Measurements from ENCODE around the gene SLC2A6.

DNA sequence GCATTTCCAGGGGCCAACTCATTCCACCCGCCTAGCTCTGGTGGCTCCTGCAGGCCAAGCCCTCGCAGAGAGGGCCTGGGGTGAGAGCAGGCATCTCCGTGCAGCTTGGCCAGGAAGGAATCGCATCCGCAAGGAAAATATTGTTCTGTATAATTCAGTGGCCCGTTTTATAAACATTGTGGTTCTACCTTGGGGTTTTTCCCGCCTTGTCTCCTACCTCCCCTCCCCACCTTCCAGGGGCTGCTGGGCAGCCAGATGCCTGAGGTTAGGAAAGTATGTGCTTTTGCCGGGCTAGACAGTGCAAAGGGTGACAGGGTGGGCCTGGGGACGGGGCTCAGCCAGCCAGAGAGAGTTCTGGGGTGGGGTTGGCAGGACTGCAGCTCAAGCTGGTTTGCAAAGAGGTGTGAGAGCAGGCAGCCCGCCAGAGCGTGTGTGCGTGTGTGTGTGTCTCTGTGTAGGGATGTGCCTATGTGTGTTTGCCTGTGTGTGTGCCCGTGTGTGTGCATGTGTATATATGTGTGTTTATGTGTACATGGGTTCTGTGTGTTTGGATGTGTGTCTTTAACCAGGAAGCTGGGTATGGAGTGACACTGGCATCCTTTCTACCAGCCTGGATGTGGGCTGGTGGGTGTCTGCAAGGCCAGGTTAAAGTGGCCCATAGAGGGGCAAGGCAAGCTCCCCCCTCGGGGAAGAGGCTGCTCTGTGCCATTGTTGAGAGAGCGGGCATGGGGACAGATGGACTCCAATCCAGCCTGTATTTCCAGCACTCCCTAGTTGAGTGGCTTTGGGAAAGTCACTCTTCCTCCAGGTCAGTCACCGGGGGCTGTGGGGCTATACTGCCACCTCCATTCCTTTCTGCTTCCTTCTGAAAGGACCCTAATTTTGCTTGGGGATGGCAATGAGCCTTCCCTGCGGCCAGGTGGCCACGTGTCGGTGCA, 10.6 kb upstream of the SLC2A6 start:
- no peak for TF ChIP-seq ZNF274 (IDR thresholded peaks at IDR 0.05; ENCODE audit: low read depth, low read length)
- TF ChIP-seq EZH2 (IDR thresholded peaks at IDR 0.05): no peak
- TF ChIP-seq ZFX (IDR thresholded peaks at IDR 0.05): no peak
- no peak for TF ChIP-seq CTCF (IDR thresholded peaks at IDR 0.05 in 2 of 3, conservative IDR thresholded peaks at IDR 0.05 in 1 of 3; ENCODE audit: borderline replicate concordance in 1 of 3, insufficient read depth in 1 of 3, low read depth in 2 of 3, low read length in 2 of 3)
- TF ChIP-seq EZH2phosphoT487 (IDR thresholded peaks at IDR 0.05; ENCODE audit: borderline replicate concordance): no peak
- no peak for TF ChIP-seq POLR2AphosphoS5 (IDR thresholded peaks at IDR 0.05; ENCODE audit: low read depth, low read length)

Measured in HCT116 (cell line).